GM18519 (cell line): ENCODE measurements around the gene TMEM106B.

Experiments used
- ATAC-seq: cut with Tn5 transposase; IDR thresholded peaks from one replicate; pipeline ENCODE4 v1.9.1; 2021; ENCODE audit warnings: mild to moderate bottlenecking, moderate library complexity; ENCODE audit not compliant: unreplicated experiment, low FRiP score

TMEM106B gene

DNA sequence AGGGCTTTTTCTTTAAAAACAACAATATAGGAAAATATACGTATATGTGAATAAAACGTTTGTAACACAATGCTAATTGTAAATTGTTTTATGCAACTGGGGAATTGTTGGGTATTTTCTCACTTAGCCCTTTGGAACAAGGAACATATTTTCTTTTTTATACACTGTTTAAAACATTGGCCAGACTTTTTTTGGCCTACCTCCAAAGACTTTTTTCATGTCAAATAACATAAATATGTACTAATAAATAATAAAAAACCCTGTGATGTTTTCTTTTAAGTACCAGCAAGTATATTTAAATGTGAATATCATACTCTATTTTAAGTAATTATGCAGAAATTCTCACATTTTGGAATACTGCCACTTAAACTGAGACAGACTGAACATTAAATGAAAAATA lies 15.7 kb downstream of the TMEM106B start:
- ATAC-seq = no peak

DNA sequence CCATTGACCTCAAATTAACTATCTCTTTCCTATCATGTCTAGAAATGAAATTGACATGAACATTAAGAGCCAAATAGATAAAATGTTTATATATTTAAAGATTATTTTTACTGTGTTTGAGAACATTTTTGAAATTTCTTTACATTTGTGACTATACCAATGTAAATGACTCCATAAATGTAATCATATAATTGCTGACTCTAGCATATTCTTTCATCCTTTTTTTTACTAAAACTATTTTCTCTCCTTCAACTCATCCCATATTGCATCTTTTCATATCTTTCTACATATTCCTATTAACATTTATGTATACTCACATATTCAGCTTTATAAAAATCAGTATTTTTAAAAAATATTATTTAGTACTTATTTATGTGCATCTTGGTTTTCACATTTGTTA lies 16.9 kb downstream of the TMEM106B start:
- no peak for ATAC-seq

DNA sequence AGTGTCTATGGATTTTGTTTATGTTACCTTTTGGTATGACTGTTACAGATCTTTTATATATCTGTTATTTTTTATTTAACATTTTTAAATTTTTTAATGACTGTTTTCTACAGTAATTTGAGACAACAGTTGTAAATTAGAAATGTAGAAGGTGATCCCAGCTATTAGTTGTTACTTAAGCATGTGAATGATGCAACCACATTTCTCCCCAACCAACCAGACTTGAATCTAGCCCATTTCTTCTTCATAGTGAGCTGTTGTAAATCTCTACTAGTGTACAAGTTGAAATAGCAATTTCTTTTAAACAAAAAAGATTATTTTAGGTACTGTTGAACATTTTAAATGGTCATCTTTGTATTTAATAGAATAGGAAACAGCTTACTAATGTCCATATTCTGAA lies 18.0 kb downstream of the TMEM106B start:
- ATAC-seq = no peak

DNA sequence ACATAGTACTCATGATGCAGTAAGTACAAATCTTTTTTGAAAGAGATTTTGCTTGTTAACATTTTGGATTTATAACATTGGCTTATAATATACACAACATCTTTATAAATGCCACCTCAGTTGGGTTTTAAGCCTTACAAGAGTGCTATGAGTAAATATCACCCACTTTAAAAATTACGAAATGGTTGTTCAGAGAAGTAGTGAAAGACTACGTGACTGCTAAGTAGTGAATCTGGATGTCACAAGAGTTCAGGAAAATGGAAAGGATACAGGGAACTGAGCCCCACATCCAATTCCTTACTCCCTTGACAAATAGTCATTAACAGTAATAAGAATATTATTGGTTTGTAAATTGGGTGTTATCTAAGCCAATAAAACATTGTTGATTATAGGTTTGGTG lies 20.0 kb downstream of the TMEM106B start:
- no peak for ATAC-seq

GRCh38 chr7:12233175-12233574 lies 22.1 kb downstream of the TMEM106B start:
- peak; percentile 53 for ATAC-seq

- ATAC-seq = no peak
Observed at GRCh38 chr7:12234334-12234865, 23.3 kb downstream of the TMEM106B start.

GRCh38 chr7:12235970-12236369 lies 24.9 kb downstream of the TMEM106B start:
- no peak for ATAC-seq

DNA sequence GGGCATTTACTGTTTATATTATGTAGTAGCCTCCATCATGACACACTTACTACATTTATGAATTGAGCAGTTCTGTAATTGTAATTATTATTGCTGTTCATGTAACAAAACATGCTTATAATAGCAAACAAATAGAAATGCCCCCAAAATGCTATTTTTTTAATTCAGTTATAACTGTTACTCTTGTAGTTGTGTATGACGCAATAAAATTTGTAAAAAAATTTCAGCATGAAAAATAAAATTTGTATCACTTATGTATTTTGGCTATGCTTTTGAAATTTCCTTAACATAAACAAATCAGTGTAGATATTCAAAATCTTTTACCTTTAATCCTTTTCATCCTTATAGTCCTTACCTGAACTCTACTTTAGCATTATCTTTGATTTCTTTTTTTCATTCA lies 25.9 kb downstream of the TMEM106B start:
- no peak for ATAC-seq

DNA sequence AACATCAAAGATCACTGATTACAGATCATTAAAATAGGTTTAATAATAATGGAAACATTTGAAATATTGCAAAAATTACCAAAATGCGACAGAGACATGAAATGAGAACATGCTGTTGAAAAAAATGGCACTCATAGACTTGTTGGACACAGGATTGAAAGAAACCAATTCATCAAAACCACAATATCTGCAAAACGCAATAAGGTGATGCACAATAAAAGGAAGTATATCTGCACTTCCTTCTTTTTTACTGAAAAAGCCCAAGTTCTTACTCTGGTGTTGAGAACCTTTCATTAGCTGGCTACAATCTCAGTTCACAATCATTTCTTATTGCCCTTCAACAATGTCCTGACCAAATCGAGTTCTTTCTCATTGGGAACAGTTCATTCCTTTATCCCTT lies 28.7 kb downstream of the TMEM106B start:
- ATAC-seq = no peak

GRCh38 chr7:12244129-12244528 lies 33.0 kb downstream of the TMEM106B start:
- ATAC-seq = no peak

DNA sequence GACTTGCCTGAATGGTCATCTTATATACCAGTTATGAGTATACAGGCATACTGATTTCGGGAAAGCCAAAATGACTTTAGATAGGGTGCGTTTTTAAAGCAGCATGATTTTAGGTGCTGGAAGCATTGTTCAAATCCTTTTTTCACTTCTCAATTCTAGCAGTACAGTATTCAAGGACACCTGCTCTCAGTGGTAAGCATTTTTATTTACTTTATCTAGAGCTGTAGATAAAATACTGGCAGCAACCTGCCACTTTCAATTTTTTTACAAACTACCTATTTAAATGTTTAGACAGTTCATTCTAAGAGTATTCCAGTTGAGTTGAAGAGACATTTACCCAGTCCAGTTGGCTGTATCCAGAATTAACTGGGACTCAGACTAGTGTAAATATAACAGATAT lies 33.6 kb downstream of the TMEM106B start:
- ATAC-seq = no peak

DNA sequence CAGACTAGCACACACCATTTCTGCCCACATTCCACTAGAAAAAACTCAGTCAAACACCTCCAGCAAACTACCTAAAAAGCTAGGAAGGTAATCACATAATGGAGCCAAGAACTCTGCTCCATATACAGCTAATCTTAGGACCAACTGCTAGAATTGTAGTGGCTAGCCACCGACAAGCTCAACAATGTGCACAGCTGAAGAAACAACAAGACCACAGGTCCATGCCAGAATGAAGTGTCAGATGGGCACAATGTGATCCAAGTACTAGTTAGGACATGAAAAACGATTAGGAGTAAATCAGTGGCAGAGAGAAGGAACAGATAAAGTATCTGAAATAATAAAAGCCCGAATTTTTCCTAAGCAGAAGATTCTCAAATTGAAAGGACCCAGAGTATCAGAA lies 38.6 kb downstream of the TMEM106B start:
- ATAC-seq = no peak

DNA sequence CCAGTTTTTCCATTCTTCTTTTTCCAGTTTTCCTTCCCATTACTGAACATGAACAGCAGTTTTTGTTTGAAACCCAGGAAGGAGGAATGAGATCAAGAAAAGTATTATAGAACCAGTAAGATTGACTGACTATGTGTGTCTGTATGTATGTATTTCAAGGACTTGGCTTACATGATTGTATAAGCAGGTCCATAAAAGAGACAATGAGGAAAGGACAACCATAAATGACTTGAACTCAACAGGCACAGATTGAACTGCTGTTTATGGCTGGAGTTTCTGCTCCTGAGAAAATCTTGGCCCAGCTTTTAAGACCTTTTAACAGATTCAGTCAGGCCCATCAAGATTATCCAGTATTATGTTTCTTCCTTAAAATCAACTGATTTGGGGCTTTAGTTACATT lies 39.1 kb downstream of the TMEM106B start:
- no peak for ATAC-seq

DNA sequence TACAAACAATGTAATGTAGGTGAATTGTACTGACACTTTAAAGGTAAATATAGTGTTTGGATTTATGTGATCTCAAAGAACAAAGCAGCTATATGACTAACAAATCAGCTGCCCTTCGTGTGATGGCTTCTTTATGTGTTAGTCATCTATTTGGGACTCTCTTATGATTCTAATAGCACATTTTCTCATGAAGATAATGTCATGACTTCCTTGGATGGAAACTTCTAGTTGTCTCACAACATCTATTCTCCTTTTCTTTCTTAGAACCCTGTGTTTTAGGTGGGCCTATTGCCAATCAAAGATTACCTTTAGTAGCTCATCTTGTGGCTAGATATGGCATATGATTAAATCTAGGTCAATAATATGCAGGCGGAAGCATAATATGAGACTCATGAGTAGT lies 45.0 kb downstream of the TMEM106B start:
- no peak for ATAC-seq

- ATAC-seq = peak; percentile 100
Observed at GRCh38 chr7:12257582-12257981, 46.5 kb downstream of the TMEM106B start.

- ATAC-seq = no peak
Observed at GRCh38 chr7:12258074-12258473, 47.0 kb downstream of the TMEM106B start.

GRCh38 chr7:12267542-12267941 lies 56.4 kb downstream of the TMEM106B start:
- no peak for ATAC-seq

DNA sequence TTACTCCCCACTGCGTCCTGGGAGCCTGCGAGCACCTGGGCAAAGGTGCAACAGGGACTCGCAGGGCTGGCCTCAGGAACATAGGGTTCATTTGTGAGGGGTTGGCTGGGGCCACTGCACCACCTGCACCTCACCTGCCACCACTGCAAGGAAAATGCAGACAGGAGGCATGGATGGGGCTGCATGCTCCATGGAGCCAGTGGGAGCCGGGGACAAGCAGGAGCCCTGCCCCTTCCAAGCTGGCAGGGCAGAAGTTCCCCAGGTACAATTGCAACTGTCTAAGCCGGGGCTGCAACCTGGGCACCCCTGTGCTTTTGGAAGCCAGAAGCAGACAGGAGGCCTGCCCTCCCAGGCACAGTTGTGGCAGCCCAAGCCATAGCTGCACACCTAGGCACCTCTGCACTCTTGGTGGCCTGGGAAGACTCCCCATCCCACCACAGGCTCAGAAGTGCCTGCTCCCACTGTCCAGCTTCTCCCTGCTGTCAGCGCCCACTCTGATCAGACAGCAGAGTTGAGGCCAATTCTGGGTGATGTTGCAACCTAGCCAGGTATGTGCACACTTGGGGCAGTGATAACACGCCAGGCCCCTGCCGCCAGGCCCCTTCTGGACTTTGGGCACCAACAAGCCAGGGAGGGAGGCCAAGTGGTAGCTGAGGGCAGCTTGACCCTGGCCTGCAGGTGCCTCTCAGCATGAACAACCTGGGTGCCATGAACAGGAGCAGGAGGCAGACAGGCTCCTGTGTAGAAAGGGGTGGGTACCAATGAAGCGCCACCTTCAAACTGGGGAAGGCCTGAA lies 58.2 kb downstream of the TMEM106B start:
- ATAC-seq = no peak

DNA sequence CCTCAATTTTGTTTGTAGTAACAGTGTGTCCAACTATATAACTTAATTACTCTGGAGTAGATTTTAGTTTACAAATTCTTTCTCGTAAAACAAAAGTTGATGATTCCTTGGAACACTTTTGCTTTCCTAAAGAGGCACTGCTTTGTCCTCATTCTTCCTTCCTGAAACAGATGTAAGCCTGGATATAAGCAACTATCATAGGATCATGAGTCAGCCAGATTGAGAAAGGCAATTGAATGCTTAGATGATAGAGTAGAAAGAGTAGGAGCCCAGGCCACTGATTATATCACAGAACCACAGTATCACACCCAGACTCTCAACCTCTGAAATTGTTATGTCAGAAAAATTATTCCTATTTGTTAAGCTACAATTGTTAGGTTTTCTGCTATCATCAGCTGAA lies 69.9 kb downstream of the TMEM106B start:
- no peak for ATAC-seq

DNA sequence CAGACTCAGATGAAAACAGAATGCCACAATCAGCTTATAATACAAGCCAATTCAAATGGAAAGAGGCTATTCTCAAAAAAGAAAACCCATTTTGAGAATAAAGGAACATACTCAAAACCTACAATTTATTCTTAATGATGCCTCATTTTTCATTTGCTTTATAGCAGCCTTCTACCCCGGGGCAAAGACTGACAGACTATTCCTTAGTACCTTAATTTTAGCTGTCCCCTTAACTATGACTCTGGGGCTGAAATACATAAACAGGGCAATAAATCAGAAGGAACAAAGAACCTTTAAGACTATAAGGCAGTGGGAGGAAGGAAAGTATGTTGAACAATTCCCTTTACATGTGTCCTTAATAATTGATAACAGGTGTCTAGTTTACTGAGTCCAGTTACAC lies 76.8 kb downstream of the TMEM106B start:
- ATAC-seq = no peak

DNA sequence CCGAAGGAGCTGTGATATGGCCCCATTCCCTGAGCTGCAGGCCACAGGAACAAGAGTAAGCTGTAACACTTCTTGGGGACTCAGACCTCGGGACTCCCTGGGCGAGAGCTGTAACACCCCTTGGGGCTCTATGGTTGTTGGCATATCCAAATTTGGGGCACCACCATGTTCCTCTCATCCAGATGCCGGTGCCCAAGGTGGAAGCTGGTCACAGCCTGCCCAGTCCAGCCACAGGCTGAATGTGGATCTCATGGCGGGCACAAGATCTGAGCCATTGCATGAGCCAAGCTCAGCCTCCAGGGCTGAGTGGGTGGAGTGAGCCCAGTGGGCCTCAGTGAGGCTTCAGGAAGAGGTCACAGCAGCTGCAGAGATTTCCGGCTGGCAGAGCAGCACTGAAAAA lies 78.9 kb downstream of the TMEM106B start:
- no peak for ATAC-seq

- no peak for ATAC-seq
Observed at GRCh38 chr7:12290761-12291160, 79.7 kb downstream of the TMEM106B start.
